Measurements from ENCODE around the gene FER1L5.
"Not testable (repeated sequence)": the region's sequence is repeated elsewhere in the genome, so short reads cannot be mapped to it uniquely, and the experiment has no call there.

The FER1L5 gene

GRCh38 chr2:96637385-96638143 lies 5.0 kb upstream of the FER1L5 start:
- DNase-seq: peak; percentile 71

GRCh38 chr2:96638144-96639121 lies 4.1 kb upstream of the FER1L5 start, which contains the start of gene KANSL3:
Gene KANSL3 (minus strand): TSS chr2:96638312. CDS start chr2:96637135, 1,177 bp downstream.
- peak; percentile 88 for DNase-seq

GRCh38 chr2:96647681-96648080 lies 5.1 kb downstream of the FER1L5 start:
- no peak for DNase-seq

- DNase-seq: no peak
Measured at GRCh38 chr2:96648306-96648930, 5.9 kb downstream of the FER1L5 start.

- no peak for DNase-seq
Measured at GRCh38 chr2:96649342-96649741, 6.8 kb downstream of the FER1L5 start.

- DNase-seq: no peak
Measured at GRCh38 chr2:96651793-96652192, 9.2 kb downstream of the FER1L5 start.

- DNase-seq: not testable (repeated sequence)
Measured at GRCh38 chr2:96654791-96655190, 12.2 kb downstream of the FER1L5 start.

GRCh38 chr2:96655526-96655925 lies 13.0 kb downstream of the FER1L5 start:
- DNase-seq: no peak

- DNase-seq: no peak
Measured at GRCh38 chr2:96656540-96656939, 14.0 kb downstream of the FER1L5 start.

- DNase-seq: no peak
Measured at GRCh38 chr2:96661324-96661723, 18.8 kb downstream of the FER1L5 start.

GRCh38 chr2:96662360-96662759 lies 19.8 kb downstream of the FER1L5 start:
- DNase-seq: no peak

- DNase-seq: no peak
Measured at GRCh38 chr2:96663177-96663576, 20.6 kb downstream of the FER1L5 start.

- no peak for DNase-seq
Measured at GRCh38 chr2:96663829-96664228, 21.3 kb downstream of the FER1L5 start.

- peak; percentile 13 for DNase-seq
Measured at GRCh38 chr2:96664366-96664925, 21.9 kb downstream of the FER1L5 start.

- no peak for DNase-seq
Measured at GRCh38 chr2:96665083-96665569, 22.6 kb downstream of the FER1L5 start.

- DNase-seq: not testable (repeated sequence)
Measured at GRCh38 chr2:96665717-96666116, 23.2 kb downstream of the FER1L5 start.

- no peak for DNase-seq
Measured at GRCh38 chr2:96668771-96669170, 26.2 kb downstream of the FER1L5 start.

- DNase-seq: no peak
Measured at GRCh38 chr2:96669539-96670215, 27.1 kb downstream of the FER1L5 start.

GRCh38 chr2:96679848-96680247 lies 37.3 kb downstream of the FER1L5 start:
- peak; percentile 12 for DNase-seq

- no peak for DNase-seq
Measured at GRCh38 chr2:96680561-96681141, 38.1 kb downstream of the FER1L5 start.

- no peak for DNase-seq
Measured at GRCh38 chr2:96681540-96681939, 39.0 kb downstream of the FER1L5 start.

- no peak for DNase-seq
Measured at GRCh38 chr2:96683307-96683706, 40.7 kb downstream of the FER1L5 start.

Measured in NCI-H2227 treated with DMSO at 0.1 percent for 48 hours (cell line).